Measurements from ENCODE around the gene APIP.
A peak's percentile ranks its signal among the peaks of the same experiment; 100 is the strongest.

APIP gene

DNA sequence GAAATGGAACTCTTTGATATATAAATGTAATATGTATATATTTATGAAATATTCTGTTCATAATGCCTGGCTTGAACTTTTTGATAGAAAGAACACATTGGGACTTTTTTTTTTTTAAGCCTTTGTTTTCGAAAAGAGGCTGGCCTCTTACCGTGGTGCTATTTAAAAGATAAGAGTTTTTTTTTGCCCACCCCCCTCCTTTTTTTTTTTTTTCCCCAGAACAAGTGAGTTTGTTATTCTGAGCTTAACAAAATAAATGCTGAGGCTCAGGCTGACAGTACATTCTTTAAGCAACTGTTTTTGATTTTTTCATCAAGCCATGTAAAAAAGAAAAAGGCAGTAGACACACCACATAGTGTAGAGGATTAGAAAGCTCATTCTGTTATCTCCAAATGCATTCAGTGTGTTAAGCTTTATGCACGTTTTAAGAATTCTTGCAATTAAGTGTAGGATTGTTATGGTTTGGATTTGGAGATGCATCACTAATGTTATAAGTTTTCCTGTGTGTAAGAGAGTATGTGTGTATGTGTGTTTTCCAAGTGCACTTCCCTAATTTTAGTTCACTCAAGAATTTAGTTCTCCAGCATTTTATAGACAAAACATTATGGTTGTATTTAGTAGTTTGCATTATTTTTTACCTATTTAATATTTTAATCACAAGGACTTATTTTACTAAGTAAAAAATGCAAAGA is 12.2 kb upstream of the APIP start:
- no peak overlapping the region for H3K4me3 ChIP-seq (ENCODE audit: low read depth, low read length)
- in situ Hi-C loops (cut with HindIII; ENCODE audit: low sequenced_read_pairs): no loop called here
- TF ChIP-seq, protein P1, sequence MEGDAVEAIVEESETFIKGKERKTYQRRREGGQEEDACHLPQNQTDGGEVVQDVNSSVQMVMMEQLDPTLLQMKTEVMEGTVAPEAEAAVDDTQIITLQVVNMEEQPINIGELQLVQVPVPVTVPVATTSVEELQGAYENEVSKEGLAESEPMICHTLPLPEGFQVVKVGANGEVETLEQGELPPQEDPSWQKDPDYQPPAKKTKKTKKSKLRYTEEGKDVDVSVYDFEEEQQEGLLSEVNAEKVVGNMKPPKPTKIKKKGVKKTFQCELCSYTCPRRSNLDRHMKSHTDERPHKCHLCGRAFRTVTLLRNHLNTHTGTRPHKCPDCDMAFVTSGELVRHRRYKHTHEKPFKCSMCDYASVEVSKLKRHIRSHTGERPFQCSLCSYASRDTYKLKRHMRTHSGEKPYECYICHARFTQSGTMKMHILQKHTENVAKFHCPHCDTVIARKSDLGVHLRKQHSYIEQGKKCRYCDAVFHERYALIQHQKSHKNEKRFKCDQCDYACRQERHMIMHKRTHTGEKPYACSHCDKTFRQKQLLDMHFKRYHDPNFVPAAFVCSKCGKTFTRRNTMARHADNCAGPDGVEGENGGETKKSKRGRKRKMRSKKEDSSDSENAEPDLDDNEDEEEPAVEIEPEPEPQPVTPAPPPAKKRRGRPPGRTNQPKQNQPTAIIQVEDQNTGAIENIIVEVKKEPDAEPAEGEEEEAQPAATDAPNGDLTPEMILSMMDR (IDR thresholded peaks at IDR 0.05; ENCODE audit: low read depth, low read length): no peak
- DNase-seq (ENCODE audit: low read depth, low spot score): no peak

DNA sequence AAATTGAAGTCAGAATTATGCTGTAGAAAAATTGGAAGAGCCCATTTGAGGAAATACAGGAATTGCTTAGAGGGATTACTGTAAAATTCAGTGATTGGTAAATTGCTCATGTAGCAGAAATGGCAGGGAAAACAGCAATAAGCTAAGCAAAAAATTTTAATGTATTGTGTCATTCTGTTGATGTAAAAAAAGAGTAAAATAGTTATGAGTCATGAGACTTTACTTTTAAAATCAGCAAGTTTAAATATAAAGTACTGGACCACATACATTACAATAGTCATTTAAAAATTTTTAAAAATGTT is 10.6 kb upstream of the APIP start:
- in situ Hi-C loops (cut with HindIII; ENCODE audit: low sequenced_read_pairs): no loop called here
- peak; percentile 56 for DNase-seq (ENCODE audit: low read depth, low spot score)
- no peak overlapping the region for H3K4me3 ChIP-seq (ENCODE audit: low read depth, low read length)
- TF ChIP-seq, protein P1 (IDR thresholded peaks at IDR 0.05; ENCODE audit: low read depth, low read length): no peak

DNA sequence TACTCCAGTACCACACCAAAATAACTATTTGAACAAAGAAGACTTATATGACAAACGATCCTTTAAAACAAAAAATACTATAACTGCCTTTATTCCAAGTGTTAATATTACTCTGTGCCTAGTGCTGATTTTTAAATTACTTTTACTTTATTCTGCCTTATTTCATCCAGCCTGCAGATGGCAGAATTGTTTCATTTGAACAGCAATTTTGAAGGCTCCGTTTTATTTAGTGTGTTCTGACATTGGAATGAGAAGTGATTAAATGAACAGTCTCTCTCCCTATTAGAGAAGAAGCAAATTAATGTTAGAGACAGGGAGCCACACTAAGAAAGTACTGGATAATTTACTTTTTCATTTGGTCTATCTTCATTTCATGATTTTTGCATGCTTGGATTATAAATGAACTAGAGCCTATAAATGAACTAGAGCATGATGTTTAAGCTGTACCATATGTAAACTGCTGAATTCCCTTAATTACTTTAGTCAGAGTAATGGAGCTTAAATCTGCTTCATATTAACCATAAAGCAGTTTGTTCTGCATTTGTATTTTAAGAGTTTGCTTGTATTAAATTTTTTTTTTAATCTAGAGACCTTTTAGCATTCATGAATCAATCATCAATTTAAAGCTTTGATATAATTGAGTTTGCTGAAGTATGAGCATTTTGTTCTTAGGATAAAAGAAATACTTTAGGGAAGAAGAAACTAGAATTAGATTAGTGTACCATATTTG is 10.1 kb upstream of the APIP start:
- no peak overlapping the region for H3K4me3 ChIP-seq (ENCODE audit: low read depth, low read length)
- in situ Hi-C loops (cut with HindIII; ENCODE audit: low sequenced_read_pairs): no loop called here
- TF ChIP-seq, protein P1 (IDR thresholded peaks at IDR 0.05; ENCODE audit: low read depth, low read length): peak; percentile 58
- peak; percentile 76 for DNase-seq (ENCODE audit: low read depth, low spot score)

DNA sequence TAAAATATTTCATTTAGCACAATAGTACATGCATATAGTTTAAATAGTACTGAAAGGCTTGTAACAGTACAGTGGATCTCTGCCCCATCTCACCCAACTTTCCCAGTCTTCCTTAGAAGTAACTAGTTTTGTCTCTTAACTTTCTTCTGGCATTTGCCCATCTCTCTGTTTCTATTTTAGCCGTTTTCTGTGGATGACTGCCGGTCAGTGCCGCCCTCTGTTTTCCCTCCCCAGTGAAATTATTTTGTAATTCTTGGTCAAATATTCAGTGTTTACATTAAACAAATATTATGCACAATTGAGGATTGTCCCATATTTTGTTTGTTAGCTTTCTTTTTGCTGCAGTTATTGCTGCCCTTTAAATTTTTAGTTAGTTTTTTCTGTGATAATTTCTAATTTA is 8.5 kb upstream of the APIP start:
- no peak overlapping the region for H3K4me3 ChIP-seq (ENCODE audit: low read depth, low read length)
- TF ChIP-seq, protein P1 (IDR thresholded peaks at IDR 0.05; ENCODE audit: low read depth, low read length): no peak
- DNase-seq (ENCODE audit: low read depth, low spot score): no peak
- in situ Hi-C loops (cut with HindIII; ENCODE audit: low sequenced_read_pairs): no loop called here

DNA sequence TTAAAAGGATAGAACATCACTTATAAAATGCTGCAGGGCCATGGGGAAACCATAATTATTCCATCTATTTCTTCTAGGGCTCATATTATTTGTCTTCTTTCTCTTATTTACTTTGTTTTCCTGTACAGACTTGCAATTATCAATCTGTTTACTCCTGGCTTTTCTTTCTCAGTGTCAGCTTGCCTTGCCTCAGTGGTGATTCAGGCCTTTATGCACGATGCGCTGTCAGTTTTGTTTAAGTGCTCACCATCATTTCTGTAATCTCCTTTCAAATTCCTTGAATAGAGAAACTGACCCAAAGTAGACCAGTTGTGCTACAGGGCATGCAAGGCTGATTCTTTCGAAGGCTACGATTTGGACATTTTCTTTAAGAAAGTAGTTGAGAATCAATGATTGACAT is 5.0 kb upstream of the APIP start:
- no peak overlapping the region for H3K4me3 ChIP-seq (ENCODE audit: low read depth, low read length)
- TF ChIP-seq, protein P1 (IDR thresholded peaks at IDR 0.05; ENCODE audit: low read depth, low read length): no peak
- in situ Hi-C loops (cut with HindIII; ENCODE audit: low sequenced_read_pairs): no loop called here
- DNase-seq (ENCODE audit: low read depth, low spot score): no peak

DNA sequence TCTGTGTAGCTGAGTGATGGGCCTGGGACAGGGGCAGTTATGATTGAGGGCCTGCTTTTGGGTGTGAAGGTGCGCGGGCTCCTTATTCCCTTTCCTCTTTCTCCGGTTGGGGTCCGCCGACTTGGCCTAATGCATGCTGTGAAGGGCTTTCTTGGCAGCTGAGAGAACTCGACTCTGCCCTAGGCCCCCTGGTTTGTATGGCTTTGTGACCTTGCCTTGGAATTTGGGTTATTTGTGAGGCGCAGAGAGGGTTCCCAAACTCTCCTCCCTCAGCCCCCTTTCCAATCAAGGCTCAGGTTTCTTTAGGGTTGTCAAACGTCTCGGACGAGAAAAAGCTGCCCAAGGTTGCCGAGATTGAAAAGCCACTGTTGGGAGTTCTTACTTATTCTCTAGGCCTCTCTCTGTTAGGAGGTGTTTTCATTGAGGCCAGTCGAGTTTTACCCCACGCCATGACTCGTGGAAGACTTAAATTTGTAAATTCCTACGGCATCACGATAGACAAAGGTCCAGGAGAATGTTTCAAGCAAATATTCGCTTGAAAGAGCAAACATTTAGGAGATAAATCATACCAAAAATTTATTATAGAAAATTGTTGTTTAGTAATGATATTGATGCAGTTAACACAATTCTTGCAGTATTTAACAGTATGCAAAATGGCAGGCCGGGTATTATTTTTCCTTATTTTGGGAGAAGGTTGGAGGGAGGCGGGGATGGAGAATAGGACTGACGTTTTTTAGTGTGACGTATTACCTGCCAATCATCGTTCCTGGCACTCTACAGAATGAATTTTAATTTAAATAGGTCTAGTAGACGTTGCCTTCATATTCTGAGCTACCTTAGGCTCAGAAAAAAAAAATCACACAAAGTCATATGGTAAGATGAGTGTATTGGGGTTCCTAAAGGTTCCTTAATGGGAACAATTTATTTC is 928 bp upstream of the APIP start:
- H3K4me3 ChIP-seq (ENCODE audit: low read depth, low read length): peak overlapping the region; percentile 97
- TF ChIP-seq, protein P1 (IDR thresholded peaks at IDR 0.05; ENCODE audit: low read depth, low read length): no peak
- in situ Hi-C loops (cut with HindIII; ENCODE audit: low sequenced_read_pairs): no loop called here
- DNase-seq (ENCODE audit: low read depth, low spot score): no peak

All from astrocyte of the spinal cord (primary cell).